SK-MEL-5 (cell line): ENCODE data around the gene DIDO1. TPM values are rescaled to one million over a fixed set of nuclear protein-coding genes. Genes with fewer than 3 reads are reported as not detected.

Experiments
- DNase-seq: peaks from one replicate; pipeline ENCODE4 v3.0.0-alpha.2; 2016; ENCODE audit warnings: low read depth, low spot score
- in situ Hi-C: cut with HindIII; loops from 2 replicates; pipeline ENCODE4 v1.10.0; 2016; ENCODE audit warnings: low sequenced_read_pairs, high pct_unique_total_duplicates, low pct_unique_long_range_greater_than_20kb
- small RNA-seq, 2 experiments: library from RNA; depleted of rRNA; stranded (forward); fragments of <200 nt; gene quantifications; one replicate each; pipeline ENCODE3, GENCODE V24; 2014
- total RNA-seq: library from RNA; depleted of rRNA; stranded (reverse); fragments of >200 nt; shearing (Covaris generic); gene quantifications from 2 replicates; pipeline ENCODE4 v1.2.3, GENCODE V29; 2014; rRNA removed

Gene DIDO1
- total RNA-seq, 1 experiment from 2014 or later, result 26.4 TPM

DNA sequence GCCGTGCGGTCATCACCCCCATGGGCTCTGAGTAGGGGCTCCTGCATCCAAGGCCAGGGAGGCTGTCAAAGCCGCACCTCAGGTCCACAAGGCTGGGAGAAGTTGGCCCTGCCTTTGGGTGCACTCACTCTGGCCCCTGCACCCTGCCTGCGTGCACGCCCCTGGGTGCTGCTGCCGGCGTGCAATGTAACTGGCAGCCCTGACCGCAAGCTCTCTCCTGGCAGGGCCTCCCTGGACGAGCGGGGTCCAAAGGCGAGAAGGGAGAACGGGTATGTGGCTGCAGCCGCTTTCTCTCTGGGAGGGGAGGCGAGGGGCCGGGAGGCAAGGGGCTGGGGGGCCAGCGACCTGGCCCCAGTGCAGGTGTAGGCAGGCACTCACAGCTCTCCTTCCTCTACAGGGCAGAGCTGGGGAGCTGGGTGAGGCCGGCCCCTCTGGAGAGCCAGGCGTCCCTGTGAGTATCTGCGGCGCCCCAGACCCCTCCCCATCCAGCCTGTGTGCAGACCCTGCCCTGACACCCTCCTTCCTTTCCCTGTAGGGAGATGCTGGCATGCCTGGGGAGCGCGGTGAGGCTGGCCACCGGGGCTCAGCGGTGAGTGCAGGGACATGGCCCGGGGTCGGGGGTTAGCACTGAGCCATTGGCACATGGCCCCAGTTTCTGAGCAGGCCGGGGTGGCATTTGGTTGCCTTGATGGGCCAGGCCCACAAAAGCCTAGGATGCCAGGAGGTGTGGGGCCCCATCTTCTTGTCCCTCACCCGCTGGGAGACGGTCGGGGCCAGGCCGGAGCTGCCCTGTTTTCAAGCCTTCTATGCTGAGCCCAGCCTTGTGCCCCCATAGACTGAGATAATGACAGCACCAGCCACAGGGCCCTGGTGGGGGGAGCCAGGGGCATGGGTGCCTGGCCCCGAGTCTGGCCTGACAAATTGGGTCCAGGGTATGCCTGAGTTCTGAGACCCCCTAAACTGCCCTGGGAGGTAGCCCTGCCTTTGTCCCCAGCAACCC, 96.8 kb downstream of the DIDO1 start:
- in situ Hi-C loops, result no loop called here

GRCh38 chr20:62828511-62829230, 97.6 kb downstream of the DIDO1 start:
- in situ Hi-C loops, result no loop called here
- no peak for DNase-seq

More for the DNA sequence above, 96.8 kb downstream of the DIDO1 start:
- DNase-seq, result no peak

GRCh38 chr20:62828051-62828450, 98.3 kb downstream of the DIDO1 start:
- no peak for DNase-seq
- in situ Hi-C loops, result no loop called here

Small RNA genes lying within 50 kb of the gene (small RNA-seq; reads per million reads assigned to genes)
- gene DPH3P1, result 0 reads per million in 2 experiments

Other genes starting within 250 kb of the DIDO1 start
- not detected in 2 replicates for gene NTSR1, start 217.7 kb downstream of the DIDO1 start, total RNA-seq
- gene MRGBP, start 130.0 kb downstream of the DIDO1 start, total RNA-seq, result 28.3 and 31.7 TPM in 2 replicates
- 58.3 and 65.2 TPM in 2 replicates for gene OGFR, start 121.7 kb downstream of the DIDO1 start, total RNA-seq
- gene COL9A3, start 109.5 kb downstream of the DIDO1 start, total RNA-seq, result 8.6 and 11.0 TPM in 2 replicates
- 54.7 and 55.2 TPM in 2 replicates for gene TCFL5, start 64.7 kb downstream of the DIDO1 start, total RNA-seq
- 21.4 and 23.3 TPM in 2 replicates for gene GID8, start 11.6 kb upstream of the DIDO1 start, total RNA-seq
- gene SLC17A9, start 26.2 kb upstream of the DIDO1 start, total RNA-seq, result not detected in 2 replicates
- gene BHLHE23, start 80.5 kb upstream of the DIDO1 start, total RNA-seq, result not detected in 2 replicates